ENCODE data around the gene NDUFS8.
A peak's percentile ranks its signal among the peaks of the same experiment; 100 is the strongest.

The NDUFS8 gene

GRCh38 chr11:68013611-68014156, 16.8 kb upstream of the NDUFS8 start:
- Histone ChIP-seq H3K27ac (ENCODE audit: low read length) (peak overlapping the region; percentile 67), H3K36me3 (ENCODE audit: control insufficient read depth in 1 of 2, insufficient read depth in 2 of 2, low read length in 2 of 2) (no peaks in the 10 kb centered on the region), H3K4me3 (ENCODE audit: low read depth in 1 of 2, low read length in 2 of 2) (no peak overlapping the region), H3K9me3 (ENCODE audit: control insufficient read depth in 1 of 2, low read length in 2 of 2) (no peaks in the 10 kb centered on the region), H3K4me1 (ENCODE audit: control insufficient read depth in 1 of 2, insufficient read depth in 2 of 2, low read length in 2 of 2) (peaks cover 16 to 41% of the 10 kb centered on the region in 2 donors), H3K27me3 (ENCODE audit: low read depth, low read length) (no peaks in the 10 kb centered on the region)

GRCh38 chr11:68014157-68014946, 16.1 kb upstream of the NDUFS8 start:
- Histone ChIP-seq H3K4me3 (ENCODE audit: low read depth in 1 of 2, low read length in 2 of 2) (no peak overlapping the region), H3K27me3 (ENCODE audit: low read depth, low read length) (no peaks in the 10 kb centered on the region), H3K27ac (ENCODE audit: low read length) (peak overlapping the region; percentile 67), H3K36me3 (ENCODE audit: control insufficient read depth in 1 of 2, insufficient read depth in 2 of 2, low read length in 2 of 2) (no peaks in the 10 kb centered on the region), H3K4me1 (ENCODE audit: control insufficient read depth in 1 of 2, insufficient read depth in 2 of 2, low read length in 2 of 2) (peaks cover 16 to 37% of the 10 kb centered on the region in 2 donors), H3K9me3 (ENCODE audit: control insufficient read depth in 1 of 2, low read length in 2 of 2) (no peaks in the 10 kb centered on the region)

DNA sequence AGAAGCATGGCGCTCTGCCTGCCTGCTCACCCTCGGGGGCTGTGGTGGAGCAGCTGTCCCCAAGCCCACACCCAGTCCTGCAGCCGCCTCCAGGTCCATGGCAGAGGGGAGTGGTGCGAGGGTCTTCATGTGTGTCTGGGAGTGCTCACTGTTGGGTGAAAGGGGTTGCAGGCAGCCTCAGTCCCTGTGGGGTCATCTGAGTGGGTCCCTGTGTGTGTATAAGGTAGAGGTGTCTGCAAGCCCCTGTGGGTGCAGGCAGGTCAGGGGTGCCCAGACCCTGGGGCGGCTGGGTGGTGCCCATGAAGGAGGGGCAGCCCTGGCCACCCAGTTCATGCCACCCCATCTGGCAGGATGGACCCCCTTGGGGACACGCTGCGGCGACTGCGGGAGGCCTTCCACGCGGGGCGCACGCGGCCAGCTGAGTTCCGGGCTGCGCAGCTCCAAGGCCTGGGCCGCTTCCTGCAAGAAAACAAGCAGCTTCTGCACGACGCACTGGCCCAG, 15.5 kb upstream of the NDUFS8 start:
- Histone ChIP-seq H3K27ac (ENCODE audit: low read length) (no peak overlapping the region), H3K9me3 (ENCODE audit: control insufficient read depth in 1 of 2, low read length in 2 of 2) (no peaks in the 10 kb centered on the region), H3K36me3 (ENCODE audit: control insufficient read depth in 1 of 2, insufficient read depth in 2 of 2, low read length in 2 of 2) (no peaks in the 10 kb centered on the region), H3K4me1 (ENCODE audit: control insufficient read depth in 1 of 2, insufficient read depth in 2 of 2, low read length in 2 of 2) (peaks cover 16 to 31% of the 10 kb centered on the region in 2 donors), H3K27me3 (ENCODE audit: low read depth, low read length) (no peaks in the 10 kb centered on the region), H3K4me3 (ENCODE audit: low read depth in 1 of 2, low read length in 2 of 2) (no peak overlapping the region)

DNA sequence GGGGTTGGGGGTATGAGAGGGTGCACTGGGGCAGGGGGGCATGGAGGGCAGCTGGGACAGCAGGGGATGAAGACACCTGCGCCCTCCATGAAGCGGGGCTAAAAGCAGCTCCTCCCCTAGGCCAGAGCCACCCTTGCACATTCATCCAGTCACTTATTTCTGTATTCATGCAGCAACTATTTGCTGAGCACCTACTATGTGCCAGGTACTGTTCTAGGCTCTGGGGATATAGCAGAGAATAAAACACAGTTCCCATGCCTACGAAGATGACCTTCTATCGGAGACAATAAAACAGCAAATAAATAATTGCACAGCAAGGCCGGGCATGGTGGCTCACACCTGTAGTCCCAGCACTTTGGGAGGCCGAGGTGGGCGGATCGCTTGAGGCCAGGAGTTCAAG, 15.0 kb upstream of the NDUFS8 start:
- H3K9me3 ChIP-seq (ENCODE audit: control insufficient read depth in 1 of 2, low read length in 2 of 2): no peaks in the 10 kb centered on the region
- H3K36me3 ChIP-seq (ENCODE audit: control insufficient read depth in 1 of 2, insufficient read depth in 2 of 2, low read length in 2 of 2): no peaks in the 10 kb centered on the region
- H3K4me1 ChIP-seq (ENCODE audit: control insufficient read depth in 1 of 2, insufficient read depth in 2 of 2, low read length in 2 of 2): peaks cover 16 to 26% of the 10 kb centered on the region in 2 donors
- H3K27ac ChIP-seq (ENCODE audit: low read length): no peak overlapping the region
- no peaks in the 10 kb centered on the region for H3K27me3 ChIP-seq (ENCODE audit: low read depth, low read length)
- H3K4me3 ChIP-seq (ENCODE audit: low read depth in 1 of 2, low read length in 2 of 2): no peak overlapping the region

DNA sequence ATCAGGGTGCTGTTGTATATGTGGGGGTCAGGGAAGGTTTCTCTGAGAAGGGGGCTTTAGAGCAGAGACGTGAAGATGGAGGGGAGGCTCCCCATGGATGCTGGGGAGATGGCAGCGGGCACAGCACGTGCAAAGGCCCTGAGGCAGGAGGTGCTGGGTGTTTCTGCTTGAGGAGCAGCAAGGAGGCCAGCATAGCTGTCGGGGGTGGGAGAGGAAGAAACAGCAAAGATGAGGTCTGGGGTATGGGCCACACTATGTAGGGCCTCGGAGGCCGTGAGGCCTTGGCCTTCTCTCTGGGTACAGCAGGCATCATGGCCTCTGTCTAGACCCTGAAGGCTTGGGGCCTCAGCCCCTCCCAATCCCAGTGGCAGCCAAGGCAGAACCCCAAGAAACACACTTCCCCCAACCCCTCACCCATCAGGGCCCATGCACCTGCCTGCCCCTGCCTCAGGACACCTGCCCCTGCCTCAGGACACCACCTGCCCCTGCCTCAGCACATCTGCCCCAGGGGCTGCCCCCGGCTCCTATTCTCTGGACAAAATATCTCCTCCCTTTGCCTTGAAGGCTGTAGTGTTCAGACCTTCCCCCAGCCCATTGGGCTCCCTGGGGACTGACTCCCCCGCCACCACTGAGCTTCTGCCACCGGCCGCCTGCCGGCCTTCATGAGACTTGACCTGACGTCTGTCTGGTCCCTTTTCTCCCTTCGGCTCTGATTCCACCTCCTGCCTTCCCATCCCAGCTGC, 14.1 kb upstream of the NDUFS8 start:
- H3K27me3 ChIP-seq (ENCODE audit: low read depth, low read length): no peaks in the 10 kb centered on the region
- no peaks in the 10 kb centered on the region for H3K36me3 ChIP-seq (ENCODE audit: control insufficient read depth in 1 of 2, insufficient read depth in 2 of 2, low read length in 2 of 2)
- H3K27ac ChIP-seq (ENCODE audit: low read length): no peak overlapping the region
- H3K4me1 ChIP-seq (ENCODE audit: control insufficient read depth in 1 of 2, insufficient read depth in 2 of 2, low read length in 2 of 2): peaks cover 15 to 18% of the 10 kb centered on the region in 2 donors
- H3K9me3 ChIP-seq (ENCODE audit: control insufficient read depth in 1 of 2, low read length in 2 of 2): no peaks in the 10 kb centered on the region
- no peak overlapping the region for H3K4me3 ChIP-seq (ENCODE audit: low read depth in 1 of 2, low read length in 2 of 2)

DNA sequence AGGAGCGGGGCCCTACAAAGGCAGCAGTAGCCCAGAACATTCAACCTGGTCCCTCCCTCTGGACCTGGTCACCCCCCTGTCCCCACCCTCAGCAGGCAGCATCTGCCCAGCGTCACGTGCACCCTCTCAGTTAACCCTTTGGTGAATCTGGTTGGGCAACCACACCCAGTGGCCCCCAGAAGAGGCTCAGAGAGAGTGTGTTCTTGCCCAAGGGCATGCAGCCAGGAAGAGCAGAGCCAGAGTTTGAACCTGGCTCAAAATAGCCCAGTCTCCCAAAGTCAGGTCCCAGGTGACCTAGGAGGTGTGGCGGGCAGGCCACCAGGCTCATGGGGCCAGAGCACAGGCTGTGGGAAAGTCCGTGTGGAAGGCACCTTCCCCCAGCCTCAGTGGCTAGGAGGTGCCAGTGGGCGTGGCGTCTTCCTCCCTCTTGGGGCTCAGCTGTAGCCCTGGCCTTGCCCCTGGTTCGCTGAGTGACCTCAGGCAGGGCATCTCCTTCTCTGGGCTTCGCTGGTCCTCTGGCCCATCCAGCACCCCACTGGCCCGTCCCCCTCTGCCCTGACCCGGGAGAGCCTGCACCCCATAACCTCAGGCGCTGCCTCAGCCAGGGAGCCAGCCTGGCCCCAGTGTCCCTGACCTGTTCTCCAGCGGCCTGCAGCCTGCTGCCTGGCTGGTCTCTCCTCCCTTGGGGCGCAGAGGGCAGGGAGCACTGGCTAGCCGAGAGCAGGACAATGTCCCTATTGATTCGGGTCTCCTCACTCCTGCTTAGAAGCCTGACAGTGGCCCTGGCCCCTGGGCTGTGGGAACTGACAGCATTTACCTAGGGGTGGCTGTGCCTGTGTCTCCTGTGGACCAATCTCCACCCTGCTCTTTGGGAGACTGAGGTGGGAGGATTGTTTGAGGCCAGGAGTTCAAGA, 13.3 kb upstream of the NDUFS8 start:
- Histone ChIP-seq H3K36me3 (ENCODE audit: control insufficient read depth in 1 of 2, insufficient read depth in 2 of 2, low read length in 2 of 2) (peaks cover 0 to 4% of the 10 kb centered on the region in 2 donors), H3K4me3 (ENCODE audit: low read depth in 1 of 2, low read length in 2 of 2) (no peak overlapping the region), H3K9me3 (ENCODE audit: control insufficient read depth in 1 of 2, low read length in 2 of 2) (no peaks in the 10 kb centered on the region), H3K27ac (ENCODE audit: low read length) (no peak overlapping the region), H3K4me1 (ENCODE audit: control insufficient read depth in 1 of 2, insufficient read depth in 2 of 2, low read length in 2 of 2) (peaks cover 11 to 17% of the 10 kb centered on the region in 2 donors), H3K27me3 (ENCODE audit: low read depth, low read length) (no peaks in the 10 kb centered on the region)

DNA sequence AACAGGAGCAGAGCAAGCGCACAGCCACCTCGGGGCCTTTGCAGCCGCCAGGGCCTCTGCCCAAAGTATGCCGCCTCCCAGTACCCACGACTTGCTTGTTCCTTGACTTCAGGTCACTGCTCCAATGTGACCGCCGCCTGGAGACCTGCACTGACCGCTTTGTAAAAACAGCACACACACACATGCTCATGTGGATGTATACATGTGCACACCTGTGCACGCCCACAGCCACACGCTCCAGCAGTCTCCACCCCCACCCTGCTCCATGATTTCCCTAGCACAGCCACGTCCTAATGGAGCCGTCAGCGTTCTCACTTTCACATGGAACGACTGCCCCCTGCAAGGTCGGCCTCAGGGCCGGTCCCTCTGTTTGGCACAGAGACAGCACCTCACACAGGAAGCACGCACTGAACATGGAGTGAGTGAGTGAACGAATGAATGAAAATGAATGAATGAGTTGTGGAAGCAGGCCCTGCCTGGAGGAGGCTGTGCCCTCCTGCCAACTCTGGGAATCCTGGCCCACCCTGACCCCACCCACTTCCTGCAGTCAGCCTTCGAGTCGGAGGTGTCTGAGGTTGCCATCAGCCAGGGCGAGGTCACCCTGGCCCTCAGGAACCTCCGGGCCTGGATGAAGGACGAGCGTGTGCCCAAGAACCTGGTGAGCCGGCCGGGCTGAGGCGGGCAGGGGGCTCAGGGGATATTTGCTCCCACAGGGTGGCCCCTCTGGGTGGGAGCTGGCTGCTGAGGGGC, 12.3 kb upstream of the NDUFS8 start:
- Histone ChIP-seq H3K9me3 (ENCODE audit: control insufficient read depth in 1 of 2, low read length in 2 of 2) (no peaks in the 10 kb centered on the region), H3K27ac (ENCODE audit: low read length) (no peak overlapping the region), H3K36me3 (ENCODE audit: control insufficient read depth in 1 of 2, insufficient read depth in 2 of 2, low read length in 2 of 2) (peaks cover 0 to 11% of the 10 kb centered on the region in 2 donors), H3K27me3 (ENCODE audit: low read depth, low read length) (no peaks in the 10 kb centered on the region), H3K4me3 (ENCODE audit: low read depth in 1 of 2, low read length in 2 of 2) (no peak overlapping the region), H3K4me1 (ENCODE audit: control insufficient read depth in 1 of 2, insufficient read depth in 2 of 2, low read length in 2 of 2) (peaks cover 10 to 17% of the 10 kb centered on the region in 2 donors)

GRCh38 chr11:68018730-68019190, 11.7 kb upstream of the NDUFS8 start:
- Histone ChIP-seq H3K27ac (ENCODE audit: low read length) (no peak overlapping the region), H3K4me3 (ENCODE audit: low read depth in 1 of 2, low read length in 2 of 2) (no peak overlapping the region), H3K36me3 (ENCODE audit: control insufficient read depth in 1 of 2, insufficient read depth in 2 of 2, low read length in 2 of 2) (peaks cover 0 to 11% of the 10 kb centered on the region in 2 donors), H3K9me3 (ENCODE audit: control insufficient read depth in 1 of 2, low read length in 2 of 2) (no peaks in the 10 kb centered on the region), H3K4me1 (ENCODE audit: control insufficient read depth in 1 of 2, insufficient read depth in 2 of 2, low read length in 2 of 2) (peaks cover 8 to 14% of the 10 kb centered on the region in 2 donors), H3K27me3 (ENCODE audit: low read depth, low read length) (no peaks in the 10 kb centered on the region)

DNA sequence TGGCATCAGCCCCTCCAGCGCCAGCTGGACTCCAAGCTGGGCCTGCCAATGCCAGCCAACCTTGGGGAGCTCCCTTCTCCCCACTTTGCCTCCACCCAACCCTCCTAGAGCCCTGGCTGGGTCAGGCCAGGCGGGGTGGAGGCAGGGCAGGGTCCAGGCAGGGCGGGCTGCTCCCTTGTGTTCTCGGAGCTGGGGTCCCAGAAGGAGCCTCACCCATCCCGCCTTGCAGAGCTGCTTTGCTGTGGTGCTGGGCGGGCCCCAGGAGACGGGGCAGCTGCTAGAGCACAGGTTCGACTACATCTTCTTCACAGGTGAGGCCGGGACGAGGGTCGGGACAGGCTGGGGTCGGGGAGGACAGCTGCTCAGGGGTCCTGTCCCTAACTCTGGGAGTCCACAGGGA, 11.0 kb upstream of the NDUFS8 start:
- no peak overlapping the region for H3K4me3 ChIP-seq (ENCODE audit: low read depth in 1 of 2, low read length in 2 of 2)
- H3K36me3 ChIP-seq (ENCODE audit: control insufficient read depth in 1 of 2, insufficient read depth in 2 of 2, low read length in 2 of 2): peaks cover 0 to 18% of the 10 kb centered on the region in 2 donors
- H3K9me3 ChIP-seq (ENCODE audit: control insufficient read depth in 1 of 2, low read length in 2 of 2): peaks cover 0 to 4% of the 10 kb centered on the region in 2 donors
- no peaks in the 10 kb centered on the region for H3K27me3 ChIP-seq (ENCODE audit: low read depth, low read length)
- peaks cover 2 to 7% of the 10 kb centered on the region in 2 donors for H3K4me1 ChIP-seq (ENCODE audit: control insufficient read depth in 1 of 2, insufficient read depth in 2 of 2, low read length in 2 of 2)
- no peak overlapping the region for H3K27ac ChIP-seq (ENCODE audit: low read length)

DNA sequence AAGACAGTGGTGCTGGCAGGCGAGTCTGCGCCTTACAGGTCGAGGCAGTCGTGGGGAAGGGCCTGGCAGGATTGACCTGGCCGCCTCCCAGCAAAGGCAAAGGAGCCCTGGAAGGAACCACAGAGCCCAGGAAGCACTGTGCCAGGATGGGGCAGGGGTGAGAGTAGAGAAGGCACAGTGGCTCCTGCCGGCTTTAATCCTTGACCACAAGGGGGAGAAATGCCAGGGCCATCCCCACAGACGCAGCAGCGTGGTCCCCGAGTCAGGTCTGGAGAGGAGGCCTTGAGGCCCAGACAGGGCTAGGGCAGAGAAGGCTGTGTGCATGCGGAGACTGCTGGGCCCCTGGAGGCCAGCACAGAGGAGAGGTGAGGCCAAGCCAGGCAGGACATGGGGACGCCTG, 9.9 kb upstream of the NDUFS8 start:
- H3K4me1 ChIP-seq (ENCODE audit: control insufficient read depth in 1 of 2, insufficient read depth in 2 of 2, low read length in 2 of 2): no peaks in the 10 kb centered on the region
- peaks cover 7 to 24% of the 10 kb centered on the region in 2 donors for H3K36me3 ChIP-seq (ENCODE audit: control insufficient read depth in 1 of 2, insufficient read depth in 2 of 2, low read length in 2 of 2)
- H3K27me3 ChIP-seq (ENCODE audit: low read depth, low read length): no peaks in the 10 kb centered on the region
- H3K9me3 ChIP-seq (ENCODE audit: control insufficient read depth in 1 of 2, low read length in 2 of 2): peaks cover 0 to 4% of the 10 kb centered on the region in 2 donors
- H3K27ac ChIP-seq (ENCODE audit: low read length): no peak overlapping the region
- H3K4me3 ChIP-seq (ENCODE audit: low read depth in 1 of 2, low read length in 2 of 2): no peak overlapping the region
